HepG2 (cell line): ENCODE data around the gene NTMT1. TPM values are rescaled to one million over a fixed set of nuclear protein-coding genes. Genes with fewer than 3 reads are reported as not detected.

Experiments
- AHR ChIP-seq: IDR thresholded peaks from 2 replicates; pipeline ENCODE4 v1.6.1; 2018; ENCODE audit warnings: missing genetic modification reagents, missing compliant biosample characterization
- HOXA7 ChIP-seq: sonication (generic); formaldehyde crosslinking; IDR thresholded peaks from 2 replicates; pipeline ENCODE4 v1.8.1; 2022; ENCODE audit warnings: mild to moderate bottlenecking, missing genetic modification reagents, moderate library complexity
- IRX3 ChIP-seq: sonication (generic); formaldehyde crosslinking; IDR thresholded peaks from 2 replicates; pipeline ENCODE4 v1.8.1; 2023; ENCODE audit warnings: mild to moderate bottlenecking, low read depth, missing genetic modification reagents, borderline replicate concordance
- KDM5A ChIP-seq: fragments of 200-600 bp; sonication (generic); IDR thresholded peaks from 2 replicates; pipeline ENCODE4 v1.7.0; 2018; ENCODE audit warnings: antibody characterized with exemption, mild to moderate bottlenecking, low read length, borderline replicate concordance
- KIAA2018 ChIP-seq: sonication (generic); formaldehyde crosslinking; IDR thresholded peaks from 2 replicates; pipeline ENCODE4 v1.5.0; 2020; ENCODE audit warnings: mild to moderate bottlenecking, missing genetic modification reagents, borderline replicate concordance
- RBM22 ChIP-seq: fragments of 200-400 bp; formaldehyde crosslinking; optimal IDR thresholded peaks from 2 replicates; pipeline ENCODE3; 2017; ENCODE audit warnings: mild to moderate bottlenecking, low read length, moderate library complexity
- RORA ChIP-seq: sonication (generic); formaldehyde crosslinking; IDR thresholded peaks from 2 replicates; pipeline ENCODE4 v1.5.0; 2020; ENCODE audit warnings: mild to moderate bottlenecking, missing genetic modification reagents, moderate library complexity
- SIN3A ChIP-seq: IDR thresholded peaks from 2 replicates; pipeline ENCODE4 v1.6.1; 2011; ENCODE audit warnings: low read depth, mild to moderate bottlenecking, control low read depth, low read length, borderline replicate concordance
- ZNF142 ChIP-seq: sonication (generic); formaldehyde crosslinking; IDR thresholded peaks from 2 replicates; pipeline ENCODE4 v1.4.0; 2020; ENCODE audit warnings: missing genetic modification reagents
- ZNF3 ChIP-seq: IDR thresholded peaks from 2 replicates; pipeline ENCODE4 v1.7.0; 2017; ENCODE audit warnings: inconsistent platforms
- ZNF431 ChIP-seq: sonication (generic); formaldehyde crosslinking; IDR thresholded peaks from 2 replicates; pipeline ENCODE4 v1.9.0; 2022; ENCODE audit warnings: missing genetic modification reagents, low read depth, mild to moderate bottlenecking, borderline replicate concordance
- polyA plus RNA-seq, 8 experiments: library from polyadenylated mRNA; depleted of rRNA in 3 of 8; stranded (reverse) in 7 of 8; unstranded in 1 of 8; fragments of >200 nt; fragmentation: Illumina TruSeq in 4 of 8; extraction: Trizol in 4 of 8; gene quantifications; 2 replicates each; pipeline versions ENCODE4 v1.2.1 to v1.2.3, GENCODE V29; 2011 to 2016; ENCODE audit warnings: low read depth in 4 of 8, missing spikeins in 1 of 8, mixed read lengths in 1 of 8; ENCODE audit not compliant: insufficient read depth in 1 of 8
- total RNA-seq, 5 experiments: library from RNA; depleted of rRNA; stranded (reverse); fragments of >200 nt; fragmentation: Illumina TruSeq; extraction: Trizol; gene quantifications; 2 replicates each; pipeline ENCODE4 v1.2.3, GENCODE V29; 2016; ENCODE audit warnings: low read depth in 1 of 5
- TF ChIP-seq, protein P1 (sequence below): sonication (generic); formaldehyde crosslinking; IDR thresholded peaks from 2 replicates; pipeline ENCODE4 v1.5.0; 2020; ENCODE audit warnings: mild to moderate bottlenecking, missing genetic modification reagents

Gene NTMT1
- total and polyA plus RNA-seq, 2 of the 13 experiments (the other 11 are each of a cell fraction or from before 2014, with no cell fraction given): 49.1 to 53.8 TPM

DNA sequence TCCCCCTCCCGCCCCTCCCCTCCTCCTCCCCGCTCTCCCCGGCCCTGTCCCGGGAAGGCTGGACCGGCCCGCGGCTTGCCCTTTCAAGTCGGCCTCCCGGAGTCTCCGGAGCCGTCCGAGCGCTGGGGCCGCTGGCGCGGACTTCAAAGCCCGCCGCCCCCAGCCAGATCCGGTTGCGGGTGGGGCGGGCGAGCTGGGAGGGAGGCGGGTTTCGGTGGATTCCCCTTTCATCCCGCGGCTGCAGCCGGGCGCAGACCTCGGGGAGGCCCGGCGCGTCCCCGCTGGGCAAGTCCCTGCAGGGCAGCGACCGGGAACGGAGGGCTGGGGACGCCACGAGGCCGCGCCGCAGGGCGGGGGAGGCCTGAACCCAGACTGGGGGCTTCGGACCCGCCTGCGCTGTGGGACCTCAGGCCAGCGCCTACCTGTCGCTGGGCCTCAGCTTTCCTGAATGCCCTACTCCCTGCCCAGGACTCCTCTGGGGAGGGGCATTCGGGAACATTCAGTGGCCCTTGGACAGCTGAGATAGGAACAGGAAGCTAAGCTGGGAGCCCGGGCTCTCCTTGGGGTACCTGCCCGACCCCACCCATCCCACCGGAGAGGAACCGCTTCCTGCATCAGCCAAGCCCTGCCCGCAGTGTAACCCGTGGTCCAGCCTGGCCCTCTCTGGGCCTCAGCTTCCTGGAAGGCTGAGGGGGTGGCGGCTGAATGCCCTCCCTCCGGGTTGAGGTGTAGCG lies 28.4 kb upstream of the NTMT1 start (continued):
- TF ChIP-seq KIAA2018 (no peak), ZNF3 (CRISPR knock-in tag) (no peak; the same call in 1 of the 2 replicates), SIN3A (no peak; the same call in 1 of the 2 replicates), RBM22 (no peak), AHR (0 out of 2 replicates have a peak, but pooled peaks have one; percentile 54), ZNF431 (CRISPR knock-in tag) (no peak; the same call in 1 of the 2 replicates), ZNF142 (CRISPR knock-in tag) (0 out of 2 replicates have a peak, but pooled peaks have one; percentile 34), KDM5A (no peak), RORA (no peak), HOXA7 (CRISPR knock-in tag) (no peak), IRX3 (CRISPR knock-in tag) (0 out of 2 replicates have a peak, but pooled peaks have one; percentile 82)
- TF ChIP-seq, protein P1, sequence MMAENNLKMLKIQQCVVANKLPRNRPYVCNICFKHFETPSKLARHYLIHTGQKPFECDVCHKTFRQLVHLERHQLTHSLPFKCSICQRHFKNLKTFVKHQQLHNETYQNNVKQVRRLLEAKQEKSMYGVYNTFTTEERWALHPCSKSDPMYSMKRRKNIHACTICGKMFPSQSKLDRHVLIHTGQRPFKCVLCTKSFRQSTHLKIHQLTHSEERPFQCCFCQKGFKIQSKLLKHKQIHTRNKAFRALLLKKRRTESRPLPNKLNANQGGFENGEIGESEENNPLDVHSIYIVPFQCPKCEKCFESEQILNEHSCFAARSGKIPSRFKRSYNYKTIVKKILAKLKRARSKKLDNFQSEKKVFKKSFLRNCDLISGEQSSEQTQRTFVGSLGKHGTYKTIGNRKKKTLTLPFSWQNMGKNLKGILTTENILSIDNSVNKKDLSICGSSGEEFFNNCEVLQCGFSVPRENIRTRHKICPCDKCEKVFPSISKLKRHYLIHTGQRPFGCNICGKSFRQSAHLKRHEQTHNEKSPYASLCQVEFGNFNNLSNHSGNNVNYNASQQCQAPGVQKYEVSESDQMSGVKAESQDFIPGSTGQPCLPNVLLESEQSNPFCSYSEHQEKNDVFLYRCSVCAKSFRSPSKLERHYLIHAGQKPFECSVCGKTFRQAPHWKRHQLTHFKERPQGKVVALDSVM (CRISPR knock-in tag): peak; percentile 86
